NB4 (cell line): Measurements from ENCODE around the gene IGFBPL1.

Experiments
- CTCF ChIP-seq: IDR thresholded peaks from one replicate; pipeline ENCODE4 v1.5.1; 2012; ENCODE audit warnings: low read depth, low read length
- MAX ChIP-seq: IDR thresholded peaks from 2 replicates; pipeline ENCODE4 v1.6.1; 2011; ENCODE audit warnings: low read depth, low read length
- POLR2A ChIP-seq: IDR thresholded peaks from 2 replicates; pipeline ENCODE4 v1.6.1; 2011; ENCODE audit warnings: mild to moderate bottlenecking; ENCODE audit not compliant: insufficient read length; ENCODE audit errors: extremely low read depth

DNA sequence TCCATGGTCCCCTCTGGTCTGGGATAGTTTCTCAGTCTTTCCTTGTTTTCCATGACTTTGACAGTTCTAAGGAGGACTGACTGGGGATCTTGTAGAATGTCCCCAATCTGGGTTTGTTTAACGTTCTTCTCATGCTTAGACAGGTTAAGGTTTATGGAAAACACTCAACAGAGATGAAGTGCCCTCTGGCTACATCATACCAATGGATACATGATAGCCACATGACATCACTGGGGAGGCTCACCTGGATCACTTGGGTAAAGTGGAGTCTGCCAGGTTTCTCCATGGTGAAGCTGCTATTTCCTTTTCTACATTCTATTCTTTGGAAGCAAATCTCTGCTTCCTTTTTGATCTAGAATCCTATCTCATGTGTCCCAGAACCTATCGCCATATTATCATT is 55.5 kb downstream of the IGFBPL1 start:
- TF ChIP-seq MAX (no peak), CTCF (no peak), POLR2A (no peak)
